ENCODE data around the gene HRAS. TPM values are rescaled to one million over a fixed set of nuclear protein-coding genes. Genes with fewer than 3 reads are reported as not detected.

The HRAS gene
- polyA plus RNA-seq, 3 donors = 10.1 to 32.9 (median 10.3) TPM

DNA sequence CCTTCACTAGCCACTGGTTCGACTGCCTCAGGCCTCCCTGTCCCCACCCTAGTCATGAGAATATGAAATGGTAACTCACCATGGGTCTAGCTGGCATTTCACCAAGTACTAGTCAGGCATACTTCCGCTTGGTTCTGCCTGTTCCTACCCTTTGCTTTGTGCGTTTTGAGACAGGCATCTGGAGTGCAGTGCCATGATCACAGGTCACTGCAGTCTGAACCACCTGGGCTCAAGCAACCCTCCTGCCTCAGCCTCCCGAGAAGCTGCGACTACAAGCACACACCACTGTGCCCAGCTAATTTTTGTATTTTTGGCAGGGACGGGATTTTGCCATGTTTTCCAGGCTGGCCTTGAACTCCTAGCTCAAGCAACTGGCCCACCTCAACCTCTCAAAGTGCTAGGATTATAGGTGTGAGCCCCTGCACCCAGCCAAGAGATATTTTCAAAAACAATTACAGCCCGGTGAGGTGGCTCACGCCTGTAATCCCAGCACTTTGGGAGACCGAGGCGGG lies 14.1 kb downstream of the HRAS start:
- Histone ChIP-seq H3K79me2 (ENCODE audit: insufficient read depth, low read length) (no peaks in the 10 kb centered on the region), H3K27ac (ENCODE audit: low read depth in 1 of 2, low read length in 2 of 2) (no peak overlapping the region), H4K20me1 (ENCODE audit: insufficient read depth, low read length) (no peaks in the 10 kb centered on the region), H3K4me3 (replicated peaks in 1 of 3; ENCODE audit: low read depth in 2 of 3, low read length in 3 of 3) (no peak overlapping the region), H3K4me1 (ENCODE audit: control insufficient read depth in 1 of 2, insufficient read depth in 2 of 2, low read length in 2 of 2) (peaks cover 5 to 8% of the 10 kb centered on the region in 2 donors), H3K9me3 (replicated peaks in 1 of 2; ENCODE audit: control insufficient read depth in 1 of 2, insufficient read depth in 1 of 2, low read length in 2 of 2) (peaks cover 4 to 13% of the 10 kb centered on the region in 2 donors), H3K9ac (ENCODE audit: insufficient read depth, low read length, poor library complexity, severe bottlenecking) (no peak overlapping the region), H3K36me3 (replicated peaks in 1 of 2; ENCODE audit: control insufficient read depth in 1 of 2, insufficient read depth in 2 of 2, low read length in 2 of 2) (no peaks in the 10 kb centered on the region), H2AFZ (ENCODE audit: insufficient read depth, low read depth, low read length, poor library complexity, severe bottlenecking) (no peak overlapping the region), H3K27me3 (ENCODE audit: control insufficient read depth in 2 of 2, insufficient read depth in 2 of 2, low read length in 2 of 2) (no peaks in the 10 kb centered on the region), H3K4me2 (replicated peaks; ENCODE audit: extremely low read depth, low read length, poor library complexity, severe bottlenecking) (no peak overlapping the region)
- WGBS (ENCODE audit: insufficient coverage) = 96% methylated on average over 4 of the region's 10 CpGs
- Mint-ChIP-seq H3K9me3 (peaks cover 7 to 12% (median 10%) of the 10 kb centered on the region in 7 donors), H3K27me3 (ENCODE audit: low read depth in 3 of 3) (peaks cover 3 to 6% (median 4%) of the 10 kb centered on the region in 3 donors), H3K36me3 (peaks cover 0 to 8% of the 10 kb centered on the region in 2 donors), H3K4me3 (no peak overlapping the region), H3K27ac (peak overlapping the region in 3 of 7 donors; percentile 2 to 82 (median 58)), H3K4me1 (peaks cover 6% of the 10 kb centered on the region)
- TF ChIP-seq, protein P1, sequence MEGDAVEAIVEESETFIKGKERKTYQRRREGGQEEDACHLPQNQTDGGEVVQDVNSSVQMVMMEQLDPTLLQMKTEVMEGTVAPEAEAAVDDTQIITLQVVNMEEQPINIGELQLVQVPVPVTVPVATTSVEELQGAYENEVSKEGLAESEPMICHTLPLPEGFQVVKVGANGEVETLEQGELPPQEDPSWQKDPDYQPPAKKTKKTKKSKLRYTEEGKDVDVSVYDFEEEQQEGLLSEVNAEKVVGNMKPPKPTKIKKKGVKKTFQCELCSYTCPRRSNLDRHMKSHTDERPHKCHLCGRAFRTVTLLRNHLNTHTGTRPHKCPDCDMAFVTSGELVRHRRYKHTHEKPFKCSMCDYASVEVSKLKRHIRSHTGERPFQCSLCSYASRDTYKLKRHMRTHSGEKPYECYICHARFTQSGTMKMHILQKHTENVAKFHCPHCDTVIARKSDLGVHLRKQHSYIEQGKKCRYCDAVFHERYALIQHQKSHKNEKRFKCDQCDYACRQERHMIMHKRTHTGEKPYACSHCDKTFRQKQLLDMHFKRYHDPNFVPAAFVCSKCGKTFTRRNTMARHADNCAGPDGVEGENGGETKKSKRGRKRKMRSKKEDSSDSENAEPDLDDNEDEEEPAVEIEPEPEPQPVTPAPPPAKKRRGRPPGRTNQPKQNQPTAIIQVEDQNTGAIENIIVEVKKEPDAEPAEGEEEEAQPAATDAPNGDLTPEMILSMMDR (IDR thresholded peaks at IDR 0.05) = no peak
- no peak for DNase-seq
- intact Hi-C loops (cut with micrococcal nuclease) = no loop called here

- Mint-ChIP-seq H3K36me3 (peaks cover 3 to 12% of the 10 kb centered on the region in 2 donors), H3K4me3 (no peak overlapping the region), H3K9me3 (peaks cover 12 to 16% (median 14%) of the 10 kb centered on the region in 7 donors), H3K27me3 (ENCODE audit: low read depth in 3 of 3) (peaks cover 1 to 6% (median 4%) of the 10 kb centered on the region in 3 donors), H3K4me1 (peaks cover 6% of the 10 kb centered on the region), H3K27ac (peak overlapping the region in 2 of 7 donors; percentile 62 to 82)
- H3K9me3 ChIP-seq (replicated peaks in 1 of 2; ENCODE audit: control insufficient read depth in 1 of 2, insufficient read depth in 1 of 2, low read length in 2 of 2) = peaks cover 5 to 16% of the 10 kb centered on the region in 2 donors
- WGBS (ENCODE audit: insufficient coverage) = 94% methylated on average over 36 of the region's 39 CpGs
- no peak overlapping the region for H2AFZ ChIP-seq (ENCODE audit: insufficient read depth, low read depth, low read length, poor library complexity, severe bottlenecking)
- intact Hi-C loops (cut with micrococcal nuclease) = no loop called here
- H3K4me1 ChIP-seq (ENCODE audit: control insufficient read depth in 1 of 2, insufficient read depth in 2 of 2, low read length in 2 of 2) = peaks cover 5 to 8% of the 10 kb centered on the region in 2 donors
- H3K79me2 ChIP-seq (ENCODE audit: insufficient read depth, low read length) = no peaks in the 10 kb centered on the region
- no peak overlapping the region for H3K27ac ChIP-seq (ENCODE audit: low read depth in 1 of 2, low read length in 2 of 2)
- no peaks in the 10 kb centered on the region for H4K20me1 ChIP-seq (ENCODE audit: insufficient read depth, low read length)
- no peaks in the 10 kb centered on the region for H3K27me3 ChIP-seq (ENCODE audit: control insufficient read depth in 2 of 2, insufficient read depth in 2 of 2, low read length in 2 of 2)
- H3K9ac ChIP-seq (ENCODE audit: insufficient read depth, low read length, poor library complexity, severe bottlenecking) = no peak overlapping the region
- H3K36me3 ChIP-seq (replicated peaks in 1 of 2; ENCODE audit: control insufficient read depth in 1 of 2, insufficient read depth in 2 of 2, low read length in 2 of 2) = no peaks in the 10 kb centered on the region
- DNase-seq = no peak
- TF ChIP-seq, protein P1 (IDR thresholded peaks at IDR 0.05) = no peak
- no peak overlapping the region for H3K4me3 ChIP-seq (replicated peaks in 1 of 3; ENCODE audit: low read depth in 2 of 3, low read length in 3 of 3)
- H3K4me2 ChIP-seq (replicated peaks; ENCODE audit: extremely low read depth, low read length, poor library complexity, severe bottlenecking) = no peak overlapping the region
These were observed 14.8 kb downstream of the HRAS start for GRCh38 chr11:520428-521176.

Data from CD14-positive monocyte (primary cell).